Measurements from ENCODE around the gene CMPK2.

DNA sequence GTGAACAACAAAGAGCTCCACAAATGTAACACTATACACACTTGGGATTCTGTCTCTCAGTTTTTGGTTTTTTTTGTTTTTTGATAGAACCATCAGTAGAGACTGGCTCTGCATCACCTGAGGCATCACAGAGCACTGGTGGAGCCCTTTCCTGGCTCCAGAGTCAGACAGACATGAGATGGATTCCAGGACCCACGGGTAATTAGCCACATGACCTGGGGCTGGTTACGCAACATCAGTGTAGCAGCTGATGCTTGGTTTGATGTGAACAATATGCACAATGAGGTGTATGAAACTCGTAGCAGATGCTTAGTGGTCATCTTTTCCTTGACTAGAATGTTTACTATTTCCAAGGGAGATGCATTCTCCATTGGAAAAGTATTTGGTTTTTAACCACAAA, 40.7 kb downstream of the CMPK2 start:
- TF ChIP-seq, protein P1, sequence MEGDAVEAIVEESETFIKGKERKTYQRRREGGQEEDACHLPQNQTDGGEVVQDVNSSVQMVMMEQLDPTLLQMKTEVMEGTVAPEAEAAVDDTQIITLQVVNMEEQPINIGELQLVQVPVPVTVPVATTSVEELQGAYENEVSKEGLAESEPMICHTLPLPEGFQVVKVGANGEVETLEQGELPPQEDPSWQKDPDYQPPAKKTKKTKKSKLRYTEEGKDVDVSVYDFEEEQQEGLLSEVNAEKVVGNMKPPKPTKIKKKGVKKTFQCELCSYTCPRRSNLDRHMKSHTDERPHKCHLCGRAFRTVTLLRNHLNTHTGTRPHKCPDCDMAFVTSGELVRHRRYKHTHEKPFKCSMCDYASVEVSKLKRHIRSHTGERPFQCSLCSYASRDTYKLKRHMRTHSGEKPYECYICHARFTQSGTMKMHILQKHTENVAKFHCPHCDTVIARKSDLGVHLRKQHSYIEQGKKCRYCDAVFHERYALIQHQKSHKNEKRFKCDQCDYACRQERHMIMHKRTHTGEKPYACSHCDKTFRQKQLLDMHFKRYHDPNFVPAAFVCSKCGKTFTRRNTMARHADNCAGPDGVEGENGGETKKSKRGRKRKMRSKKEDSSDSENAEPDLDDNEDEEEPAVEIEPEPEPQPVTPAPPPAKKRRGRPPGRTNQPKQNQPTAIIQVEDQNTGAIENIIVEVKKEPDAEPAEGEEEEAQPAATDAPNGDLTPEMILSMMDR (conservative IDR thresholded peaks at IDR 0.05; ENCODE audit: low read length): no peak
- TF ChIP-seq EZH2phosphoT487 (IDR thresholded peaks at IDR 0.05; ENCODE audit: borderline replicate concordance): no peak
